Right atrium auricular region (tissue), 2 donors: ENCODE data around the gene SASH1. TPM values are rescaled to one million over a fixed set of nuclear protein-coding genes. Genes with fewer than 3 reads are reported as not detected.

ENCODE experiments used
- DNase-seq: peaks from one replicate; pipeline ENCODE4 v3.0.0-alpha.2; 2019; ENCODE audit warnings: low spot score
- H3K27ac ChIP-seq, 2 donors: fragments of 200-600 bp; sonication (generic); 1 replicate in 1 of 2; 2 replicates in 1 of 2; pipeline ENCODE4 v1.5.1; 2016 to 2019
- H3K27me3 ChIP-seq, 2 donors: fragments of 200-600 bp; sonication (generic); one replicate each; pipeline versions ENCODE4 v1.5.1 to v1.6.0; 2017 to 2019
- H3K36me3 ChIP-seq: fragments of 200-600 bp; sonication (generic); one replicate; pipeline ENCODE4 v1.5.1; 2016
- H3K4me1 ChIP-seq, 2 donors: fragments of 200-600 bp; sonication (generic); one replicate each; pipeline versions ENCODE4 v1.5.1 to v1.6.0; 2017 to 2019
- H3K4me3 ChIP-seq, 2 donors: fragments of 200-600 bp; sonication (generic); 1 replicate in 1 of 2; 2 replicates in 1 of 2; pipeline ENCODE4 v1.5.1; 2017 to 2019; ENCODE audit warnings: mild to moderate bottlenecking in 1 of 2, moderate library complexity in 1 of 2
- H3K9me3 ChIP-seq, 2 donors: fragments of 200-600 bp; sonication (generic); one replicate each; pipeline ENCODE4 v1.5.1; 2019
- CTCF ChIP-seq, 2 donors: fragments of 200-600 bp; sonication (generic); IDR thresholded peaks; one replicate each; pipeline ENCODE4 v1.5.1; 2019; ENCODE audit warnings: antibody characterized with exemption in 2 of 2
- total RNA-seq, 2 donors: library from RNA; depleted of rRNA; stranded (reverse); fragments of >200 nt; gene quantifications; one replicate each; pipeline ENCODE4 v1.1.0, GENCODE V29; 2016

Gene SASH1
- total RNA-seq, 2 donors from 2014 or later, result 39.0 to 42.3 TPM

GRCh38 chr6:148503703-148504102, 161.1 kb downstream of the SASH1 start:
- H3K4me3 ChIP-seq, result no peak overlapping the region
- TF ChIP-seq CTCF (IDR thresholded peaks at IDR 0.05), result no peak
- H3K27ac ChIP-seq, result peak overlapping the region in 1 of 2 donors; percentile 77
- DNase-seq, result no peak
- H3K36me3 ChIP-seq, result no peaks in the 10 kb centered on the region
- H3K27me3 ChIP-seq, result no peaks in the 10 kb centered on the region
- peaks cover 0 to 45% of the 10 kb centered on the region in 2 donors for H3K4me1 ChIP-seq
- H3K9me3 ChIP-seq, result no peaks in the 10 kb centered on the region

GRCh38 chr6:148507774-148508173, 165.1 kb downstream of the SASH1 start:
- H3K27ac ChIP-seq, result peak overlapping the region; percentile 77 to 88
- no peaks in the 10 kb centered on the region for H3K36me3 ChIP-seq
- no peaks in the 10 kb centered on the region for H3K27me3 ChIP-seq
- DNase-seq, result peak; percentile 86
- H3K4me3 ChIP-seq, result peak overlapping the region; percentile 44 to 53
- TF ChIP-seq CTCF (IDR thresholded peaks at IDR 0.05), result no peak
- H3K9me3 ChIP-seq, result no peaks in the 10 kb centered on the region
- H3K4me1 ChIP-seq, result peaks cover 0 to 25% of the 10 kb centered on the region in 2 donors

GRCh38 chr6:148508401-148509041, 165.9 kb downstream of the SASH1 start:
- Histone ChIP-seq H3K27ac (peak overlapping the region; percentile 77 to 88), H3K36me3 (no peaks in the 10 kb centered on the region), H3K4me3 (peak overlapping the region; percentile 44 to 53), H3K9me3 (no peaks in the 10 kb centered on the region), H3K27me3 (no peaks in the 10 kb centered on the region), H3K4me1 (peaks cover 0 to 20% of the 10 kb centered on the region in 2 donors)
- DNase-seq, result no peak
- no peak for TF ChIP-seq CTCF (IDR thresholded peaks at IDR 0.05)

- Histone ChIP-seq H3K4me1 (peaks cover 0 to 24% of the 10 kb centered on the region in 2 donors), H3K9me3 (no peaks in the 10 kb centered on the region), H3K36me3 (no peaks in the 10 kb centered on the region), H3K27ac (peak overlapping the region; percentile 77 to 88), H3K27me3 (no peaks in the 10 kb centered on the region), H3K4me3 (peak overlapping the region; percentile 44 to 53)
- no peak for DNase-seq
- no peak for TF ChIP-seq CTCF (IDR thresholded peaks at IDR 0.05)
These were observed 166.6 kb downstream of the SASH1 start for GRCh38 chr6:148509119-148509799.

- Histone ChIP-seq H3K4me3 (peak overlapping the region; percentile 44 to 53), H3K9me3 (no peaks in the 10 kb centered on the region), H3K36me3 (no peaks in the 10 kb centered on the region), H3K4me1 (peaks cover 0 to 24% of the 10 kb centered on the region in 2 donors), H3K27me3 (no peaks in the 10 kb centered on the region), H3K27ac (peak overlapping the region; percentile 77 to 88)
- DNase-seq, result peak; percentile 88
- no peak for TF ChIP-seq CTCF (IDR thresholded peaks at IDR 0.05)
These were observed 167.4 kb downstream of the SASH1 start for GRCh38 chr6:148509800-148510581.
